ENCODE measurements around the gene PRMT2. TPM values are rescaled to one million over a fixed set of nuclear protein-coding genes. Genes with fewer than 3 reads are reported as not detected.
A peak's percentile ranks its signal among the peaks of the same experiment; 100 is the strongest.

The PRMT2 gene
- total and polyA plus RNA-seq, 8 donors, result 17.9 to 56.9 (median 26.8) TPM

DNA sequence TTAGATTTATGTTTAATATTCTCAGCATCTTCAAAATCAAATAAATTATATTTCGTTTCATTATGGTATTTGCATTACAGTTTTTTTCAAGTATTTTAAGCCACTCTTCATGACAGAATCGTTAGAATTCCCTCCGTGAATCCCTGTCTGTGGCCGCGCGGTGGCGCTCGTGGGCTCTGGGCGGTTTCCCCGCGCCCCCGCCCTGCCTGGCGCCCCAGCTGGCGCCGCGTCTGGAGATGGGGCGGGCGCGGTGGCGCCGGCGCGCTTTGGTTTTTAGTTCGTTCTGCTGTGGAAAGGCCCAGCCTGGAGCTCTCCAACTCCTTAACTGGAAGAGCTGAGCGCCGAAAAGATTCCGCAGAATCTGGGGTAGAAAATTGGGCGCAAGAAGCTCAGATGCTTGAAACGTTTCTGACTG lies 25.7 kb downstream of the PRMT2 start:
- DNase-seq, result peak in 5 of 6 donors; percentile 38 to 74 (median 46)
- H3K36me3 ChIP-seq, result peaks cover 0 to 12% (median 0%) of the 10 kb centered on the region in 3 donors
- FAIRE-seq, result no peak
- TF ChIP-seq, protein P1, sequence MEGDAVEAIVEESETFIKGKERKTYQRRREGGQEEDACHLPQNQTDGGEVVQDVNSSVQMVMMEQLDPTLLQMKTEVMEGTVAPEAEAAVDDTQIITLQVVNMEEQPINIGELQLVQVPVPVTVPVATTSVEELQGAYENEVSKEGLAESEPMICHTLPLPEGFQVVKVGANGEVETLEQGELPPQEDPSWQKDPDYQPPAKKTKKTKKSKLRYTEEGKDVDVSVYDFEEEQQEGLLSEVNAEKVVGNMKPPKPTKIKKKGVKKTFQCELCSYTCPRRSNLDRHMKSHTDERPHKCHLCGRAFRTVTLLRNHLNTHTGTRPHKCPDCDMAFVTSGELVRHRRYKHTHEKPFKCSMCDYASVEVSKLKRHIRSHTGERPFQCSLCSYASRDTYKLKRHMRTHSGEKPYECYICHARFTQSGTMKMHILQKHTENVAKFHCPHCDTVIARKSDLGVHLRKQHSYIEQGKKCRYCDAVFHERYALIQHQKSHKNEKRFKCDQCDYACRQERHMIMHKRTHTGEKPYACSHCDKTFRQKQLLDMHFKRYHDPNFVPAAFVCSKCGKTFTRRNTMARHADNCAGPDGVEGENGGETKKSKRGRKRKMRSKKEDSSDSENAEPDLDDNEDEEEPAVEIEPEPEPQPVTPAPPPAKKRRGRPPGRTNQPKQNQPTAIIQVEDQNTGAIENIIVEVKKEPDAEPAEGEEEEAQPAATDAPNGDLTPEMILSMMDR (IDR thresholded peaks at IDR 0.05), result peak; percentile 43 to 61 (median 58)
- no peaks in the 10 kb centered on the region for H3K4me1 ChIP-seq
- H3K4me3 ChIP-seq, result peak overlapping the region in 1 of 4 donors; percentile 17
- H3K9me3 ChIP-seq, result no peaks in the 10 kb centered on the region
- no peaks in the 10 kb centered on the region for H3K27me3 ChIP-seq
- no peak overlapping the region for H3K27ac ChIP-seq
- 14 to 22% methylated on average over 29 of the region's 29 CpGs for WGBS, 2 donors
- peak; percentile 56 to 95 (median 84) for ATAC-seq
- intact Hi-C loops (cut with DNase I), result no loop called here

DNA sequence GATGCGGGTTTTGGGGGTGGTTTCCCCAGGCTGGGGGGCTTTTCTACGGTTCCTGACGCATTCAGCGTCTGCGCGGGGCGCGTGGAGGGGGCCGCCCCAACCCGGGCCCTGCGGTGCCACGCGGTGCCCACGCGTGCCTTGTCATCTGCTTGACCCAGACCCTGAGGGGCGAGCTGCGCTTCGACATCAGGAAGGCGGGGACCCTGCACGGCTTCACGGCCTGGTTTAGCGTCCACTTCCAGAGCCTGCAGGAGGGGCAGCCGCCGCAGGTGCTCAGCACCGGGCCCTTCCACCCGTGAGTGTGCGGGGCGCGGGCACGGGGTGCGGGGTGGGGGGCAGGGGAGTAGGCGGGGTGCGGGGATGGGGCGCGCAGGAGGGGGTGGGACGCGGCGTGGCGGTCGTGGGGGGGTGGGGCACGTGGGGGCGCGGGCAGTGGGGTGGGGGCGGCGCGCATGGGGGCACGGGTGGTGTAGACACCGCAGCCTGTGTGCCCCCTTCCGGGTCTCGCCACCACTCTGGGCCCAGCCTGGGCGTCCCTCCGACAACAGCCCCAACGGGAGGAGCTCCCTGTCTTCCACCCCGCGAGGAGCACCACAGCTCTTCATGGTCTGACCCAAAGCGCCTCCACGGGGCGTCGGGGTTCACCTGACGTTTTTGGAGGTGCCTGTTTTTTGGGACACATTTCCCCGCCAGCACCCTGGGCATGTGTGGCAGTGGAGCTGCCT lies 26.3 kb downstream of the PRMT2 start:
- Histone ChIP-seq H3K4me1 (no peaks in the 10 kb centered on the region), H3K4me3 (peak overlapping the region in 1 of 4 donors; percentile 17), H3K27me3 (peaks cover 0 to 3% (median 0%) of the 10 kb centered on the region in 4 donors), H3K27ac (no peak overlapping the region), H3K36me3 (peaks cover 0 to 12% (median 0%) of the 10 kb centered on the region in 3 donors), H3K9me3 (no peaks in the 10 kb centered on the region)
- ATAC-seq, result peak in 1 of 4 donors; percentile 26
- DNase-seq, result peak in 2 of 6 donors; percentile 55 to 80
- intact Hi-C loops (cut with DNase I), result no loop called here
- no peak for FAIRE-seq
- TF ChIP-seq, protein P1 (IDR thresholded peaks at IDR 0.05), result no peak
- WGBS, 2 donors, result 68 to 75% methylated on average over 46 to 61 of the region's 61 CpGs

DNA sequence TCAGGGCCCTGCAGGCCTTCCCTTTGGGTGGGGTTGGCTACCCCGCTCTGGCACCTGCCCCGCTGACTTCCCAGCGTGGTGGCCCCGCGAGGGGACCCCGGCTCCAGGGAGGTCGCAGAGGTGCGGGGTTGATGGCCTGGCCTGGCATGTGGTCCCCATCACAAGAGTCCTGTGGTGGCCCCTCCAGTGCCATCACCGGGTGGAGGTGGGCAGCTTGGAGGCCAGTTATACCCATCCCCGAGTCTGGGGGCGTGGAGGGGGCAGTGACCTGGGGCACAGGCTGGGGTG lies 26.8 kb downstream of the PRMT2 start:
- Histone ChIP-seq H3K9me3 (no peaks in the 10 kb centered on the region), H3K27me3 (peaks cover 0 to 4% (median 0%) of the 10 kb centered on the region in 4 donors), H3K4me3 (no peak overlapping the region), H3K27ac (no peak overlapping the region), H3K4me1 (no peaks in the 10 kb centered on the region), H3K36me3 (peaks cover 0 to 12% (median 0%) of the 10 kb centered on the region in 3 donors)
- intact Hi-C loops (cut with DNase I), result no loop called here
- peak in 1 of 6 donors; percentile 79 for DNase-seq
- TF ChIP-seq, protein P1 (IDR thresholded peaks at IDR 0.05), result no peak
- FAIRE-seq, result no peak
- ATAC-seq, result no peak
- 93 to 95% methylated on average over 11 of the region's 11 CpGs for WGBS, 2 donors

DNA sequence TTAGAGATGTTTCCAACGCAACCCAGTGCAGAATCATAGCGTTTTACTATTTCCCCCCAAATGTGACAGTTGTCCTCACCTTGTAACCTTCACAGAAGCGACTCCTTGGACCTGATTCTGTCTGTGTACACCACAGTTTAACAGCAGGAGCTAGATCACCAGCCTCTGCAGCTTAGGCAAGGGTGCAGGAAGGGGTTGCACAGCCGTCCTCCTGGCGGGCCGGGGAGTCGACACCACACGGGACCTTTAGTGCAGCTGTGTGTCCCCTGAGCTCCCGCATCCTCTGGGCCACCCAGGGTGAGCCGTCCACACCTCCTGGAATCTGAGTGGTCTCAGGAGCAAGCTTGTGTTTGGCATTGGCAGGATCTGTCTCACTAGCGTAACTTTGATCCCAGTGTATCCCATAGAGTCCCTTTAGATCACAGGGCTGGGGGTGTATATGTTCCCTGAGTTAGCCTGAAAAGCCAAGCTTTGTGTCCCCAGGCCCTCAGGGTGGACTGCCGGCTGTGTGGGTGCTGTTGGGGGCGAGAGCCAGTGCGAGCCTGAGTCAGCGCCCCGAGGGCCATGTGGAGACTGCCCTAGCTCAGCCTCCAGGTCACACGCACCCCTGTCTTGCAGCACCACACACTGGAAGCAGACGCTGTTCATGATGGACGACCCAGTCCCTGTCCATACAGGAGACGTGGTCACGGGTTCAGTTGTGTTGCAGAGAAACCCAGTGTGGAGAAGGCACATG lies 27.5 kb downstream of the PRMT2 start:
- 90 to 93% methylated on average over 21 of the region's 21 CpGs for WGBS, 2 donors
- FAIRE-seq (no peak), DNase-seq (peak in 1 of 6 donors; percentile 45), ATAC-seq (no peak)
- intact Hi-C loops (cut with DNase I), result no loop called here
- no peaks in the 10 kb centered on the region for H3K9me3 ChIP-seq
- H3K4me1 ChIP-seq, result peaks cover 0 to 5% (median 3%) of the 10 kb centered on the region in 3 donors
- TF ChIP-seq, protein P1 (IDR thresholded peaks at IDR 0.05), result no peak
- H3K27me3 ChIP-seq, result peaks cover 0 to 10% (median 0%) of the 10 kb centered on the region in 4 donors
- H3K4me3 ChIP-seq, result no peak overlapping the region
- H3K27ac ChIP-seq, result no peak overlapping the region
- peaks cover 0 to 12% (median 0%) of the 10 kb centered on the region in 3 donors for H3K36me3 ChIP-seq

All from pancreas (tissue), 10 donors.